ENCODE results near the gene PLA2G4A. TPM values are rescaled to one million over a fixed set of nuclear protein-coding genes. Genes with fewer than 3 reads are reported as not detected.

Gene PLA2G4A
- polyA plus RNA-seq, 10 donors = 3.4 to 10.4 (median 5.1) TPM

DNA sequence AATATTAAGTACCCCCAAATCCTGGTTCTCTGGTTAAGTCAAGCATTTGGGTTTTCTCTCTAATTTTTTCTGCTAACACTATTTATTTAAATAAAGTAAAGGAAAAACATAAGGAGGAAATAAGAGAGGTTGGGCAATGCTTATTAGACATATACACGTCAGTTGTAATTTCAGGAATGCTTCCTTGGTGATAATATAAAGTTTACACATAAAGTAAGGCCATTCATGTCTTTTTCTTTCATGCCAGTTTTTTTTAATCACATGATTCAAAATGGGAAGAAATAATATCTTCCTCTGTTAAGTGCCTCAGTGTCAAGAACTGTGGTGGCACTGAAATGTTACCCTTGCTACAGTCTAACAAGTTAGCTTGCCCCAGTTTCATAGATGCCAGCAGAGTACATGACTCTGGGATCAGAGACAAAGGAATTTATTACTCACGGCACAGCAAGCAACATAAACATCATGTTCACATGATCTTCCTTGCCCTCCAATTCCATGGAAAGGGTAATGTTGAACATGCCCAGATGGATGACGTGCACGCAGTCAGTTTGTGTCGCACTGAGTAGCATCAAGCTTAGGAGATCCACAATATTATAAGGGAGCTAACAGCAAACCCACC is 184.9 kb downstream of the PLA2G4A start:
- no peak for DNase-seq

- DNase-seq = no peak
Observed at GRCh38 chr1:187018291-187018690, 189.5 kb downstream of the PLA2G4A start.

DNA sequence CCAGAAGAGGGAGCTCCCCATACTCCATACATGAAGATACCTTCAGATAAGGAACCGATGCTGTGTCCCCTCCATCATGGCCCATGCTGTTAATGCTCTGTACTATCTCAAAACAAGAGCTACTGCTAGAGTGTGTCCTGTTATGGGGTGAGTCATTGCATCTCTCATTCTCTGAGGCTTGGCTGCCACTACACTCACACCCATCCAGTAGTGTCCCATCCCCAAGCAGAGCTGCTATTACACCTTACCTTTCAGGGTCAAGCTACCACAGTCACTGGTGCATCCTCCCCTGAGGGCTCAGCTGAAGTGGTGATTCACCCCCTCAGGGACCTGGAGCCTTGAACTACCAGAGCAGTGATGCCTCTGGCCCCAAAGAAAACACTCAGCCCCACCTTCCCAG is 198.5 kb downstream of the PLA2G4A start:
- no peak for DNase-seq

GRCh38 chr1:187032316-187032981 is 203.7 kb downstream of the PLA2G4A start:
- no peak for DNase-seq

DNA sequence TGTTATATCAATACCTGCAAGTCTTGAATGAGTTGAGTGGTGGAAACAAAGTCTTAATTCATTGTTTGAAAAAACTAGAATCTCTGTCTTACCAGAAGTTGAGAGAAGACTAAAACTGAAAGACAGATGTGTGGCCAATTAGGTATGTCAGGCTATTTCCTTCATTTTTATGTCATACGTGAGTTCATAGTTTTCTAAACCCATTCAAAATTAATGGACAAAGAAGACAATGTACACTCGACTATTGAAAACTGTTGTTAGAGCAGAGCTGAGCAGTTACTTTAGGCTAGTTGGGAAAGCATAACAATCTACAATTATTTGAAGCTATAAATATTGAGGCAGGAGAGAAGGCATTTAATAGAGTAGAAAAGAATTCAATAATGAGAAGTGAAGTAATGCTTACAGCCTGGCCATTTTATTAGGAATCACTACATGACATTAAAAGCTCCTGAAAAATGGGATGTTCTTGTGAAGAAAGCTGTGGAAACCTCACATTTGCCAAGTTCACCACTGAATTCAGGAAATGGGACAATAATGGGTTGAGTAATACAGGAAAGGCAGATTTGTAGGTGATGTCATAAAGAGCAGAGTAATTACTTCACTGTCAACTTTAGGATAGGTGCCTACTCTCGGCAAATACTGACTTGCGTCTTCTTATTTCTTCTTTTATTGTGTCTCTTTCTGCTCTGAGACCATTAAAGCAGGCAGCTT is 204.4 kb downstream of the PLA2G4A start:
- no peak for DNase-seq

DNA sequence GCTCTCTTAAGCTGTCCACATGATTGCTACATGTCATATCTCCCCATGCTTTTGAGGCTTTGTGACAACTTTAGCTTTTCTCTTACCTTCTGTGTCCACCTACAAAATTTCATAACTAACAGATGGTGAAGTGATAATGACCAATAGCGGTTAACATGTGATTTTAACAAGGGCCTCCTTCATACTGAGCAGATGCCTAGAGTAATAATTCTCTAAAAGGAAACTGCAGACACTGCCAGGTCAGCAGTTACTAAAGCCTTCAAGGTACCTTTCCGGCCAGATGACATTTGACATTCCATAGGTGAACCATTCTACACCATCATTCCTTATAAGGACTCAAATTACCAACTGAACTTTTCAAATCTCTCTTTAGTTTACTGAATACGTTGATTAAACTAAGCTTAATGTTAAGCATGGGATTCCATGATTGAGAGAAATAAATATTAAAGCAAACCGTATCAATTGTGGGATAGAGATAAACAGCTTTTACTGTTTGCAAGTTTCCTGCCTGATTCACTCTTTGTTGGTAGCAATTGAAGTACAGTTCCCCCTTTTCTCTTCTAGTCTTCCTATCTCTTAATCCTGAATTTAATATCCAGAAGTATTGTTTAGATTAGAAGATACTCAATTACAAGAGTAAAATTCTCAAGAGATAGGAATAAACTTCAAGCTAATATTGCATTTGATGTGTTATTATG is 205.1 kb downstream of the PLA2G4A start:
- no peak for DNase-seq

DNA sequence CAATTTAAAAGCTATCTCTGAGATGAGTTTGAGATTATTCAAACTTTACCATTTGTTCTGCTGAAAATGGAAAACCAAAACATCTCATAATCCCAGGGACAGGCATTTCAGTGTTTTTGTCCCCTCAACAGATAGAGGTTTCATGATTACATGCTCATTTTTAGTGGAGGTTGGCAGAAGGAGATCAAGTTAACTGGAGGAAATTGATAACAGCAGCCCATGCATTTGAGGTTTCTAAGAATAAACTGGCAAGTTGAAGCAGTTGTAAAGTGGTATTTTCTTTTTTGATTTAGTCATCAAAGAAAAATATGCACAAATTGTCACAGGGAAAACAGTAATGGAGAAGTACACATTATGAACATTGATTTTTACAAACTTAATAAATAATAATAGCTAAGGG is 205.8 kb downstream of the PLA2G4A start:
- no peak for DNase-seq

DNA sequence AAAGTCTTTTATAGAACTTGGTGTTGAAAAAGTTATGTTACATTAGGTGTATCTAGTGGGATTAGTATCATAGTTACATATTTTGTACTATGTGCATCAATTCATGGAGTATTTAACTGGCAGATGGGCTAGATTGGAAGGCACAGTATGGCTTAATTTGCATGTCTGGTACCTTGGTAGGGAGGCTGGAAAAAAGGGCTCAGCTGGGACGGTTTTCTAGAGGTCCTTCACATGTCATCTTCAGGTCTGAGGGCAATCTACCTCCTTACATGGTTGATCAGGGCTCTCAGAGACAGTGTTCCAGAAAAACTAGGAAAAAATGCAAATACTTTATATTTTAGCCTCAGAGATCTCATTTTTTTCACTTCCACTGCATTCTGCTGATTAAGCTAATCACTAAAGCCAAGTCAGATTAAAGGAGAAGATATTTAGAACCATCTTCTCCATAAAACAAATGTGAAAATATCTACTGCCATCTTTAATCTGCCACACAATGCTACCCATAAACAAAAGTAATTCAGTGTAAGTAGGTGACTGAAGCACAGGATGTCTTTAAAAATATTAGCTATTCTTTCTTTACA is 209.3 kb downstream of the PLA2G4A start:
- no peak for DNase-seq

Other genes starting within 250 kb of the PLA2G4A start
- gene PTGS2, start 148.5 kb upstream of the PLA2G4A start, polyA plus RNA-seq (ENCODE audit: insufficient read length in 10 of 10) = 1 to 10 TPM in 9 of 10 donors, under 1 TPM in 1; 1.00 to 6.7 (median 2.4) TPM